Choroid plexus epithelial cell (primary cell): ENCODE results near the gene TSSK2.
"Not testable (repeated sequence)": the region's sequence is repeated elsewhere in the genome, so short reads cannot be mapped to it uniquely, and the experiment has no call there.

Experiments
- DNase-seq: peaks from one replicate; pipeline ENCODE4 v3.0.0-alpha.2; 2010; ENCODE audit warnings: low read depth
- H3K4me3 ChIP-seq: 2 replicates; pipeline ENCODE4 v1.5.1; 2011; ENCODE audit warnings: low read depth, mild to moderate bottlenecking, control low read depth, low read length, moderate library complexity
- CTCF ChIP-seq: conservative IDR thresholded peaks from 2 replicates; pipeline ENCODE4 v1.5.1; 2011; ENCODE audit warnings: low read depth, mild to moderate bottlenecking, control low read depth, inconsistent platforms, low read length, moderate library complexity

The TSSK2 gene

DNA sequence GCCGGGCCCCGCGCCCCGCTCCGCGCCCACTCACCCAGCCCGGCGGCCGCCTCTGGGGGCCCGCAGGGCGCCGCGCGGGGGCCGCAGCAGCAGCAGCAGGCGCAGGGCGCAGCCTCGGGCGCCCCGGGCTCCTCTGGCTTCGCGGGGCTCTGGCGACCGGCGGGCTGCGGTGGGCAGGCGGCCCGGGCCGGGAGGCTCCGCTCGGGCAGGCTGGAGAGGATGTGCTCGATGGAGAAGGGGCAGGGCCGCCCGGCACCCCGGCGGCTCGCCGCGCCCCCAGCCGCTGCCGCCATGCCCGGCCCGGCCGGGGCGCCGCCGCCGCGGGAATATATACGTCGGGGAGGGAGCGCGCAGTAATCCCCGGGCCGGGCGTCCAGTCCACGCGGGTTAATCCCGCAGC is 18.9 kb downstream of the TSSK2 start, which contains the start of gene GSC2:
TSS of gene GSC2 (minus strand) at position 302 of the 400 bp plus-strand sequence. CDS start at position 293, 9 bp downstream.
- H3K4me3 ChIP-seq = no peak within 1 kb of the TSS
- no peak for TF ChIP-seq CTCF
- no peak for DNase-seq

DNA sequence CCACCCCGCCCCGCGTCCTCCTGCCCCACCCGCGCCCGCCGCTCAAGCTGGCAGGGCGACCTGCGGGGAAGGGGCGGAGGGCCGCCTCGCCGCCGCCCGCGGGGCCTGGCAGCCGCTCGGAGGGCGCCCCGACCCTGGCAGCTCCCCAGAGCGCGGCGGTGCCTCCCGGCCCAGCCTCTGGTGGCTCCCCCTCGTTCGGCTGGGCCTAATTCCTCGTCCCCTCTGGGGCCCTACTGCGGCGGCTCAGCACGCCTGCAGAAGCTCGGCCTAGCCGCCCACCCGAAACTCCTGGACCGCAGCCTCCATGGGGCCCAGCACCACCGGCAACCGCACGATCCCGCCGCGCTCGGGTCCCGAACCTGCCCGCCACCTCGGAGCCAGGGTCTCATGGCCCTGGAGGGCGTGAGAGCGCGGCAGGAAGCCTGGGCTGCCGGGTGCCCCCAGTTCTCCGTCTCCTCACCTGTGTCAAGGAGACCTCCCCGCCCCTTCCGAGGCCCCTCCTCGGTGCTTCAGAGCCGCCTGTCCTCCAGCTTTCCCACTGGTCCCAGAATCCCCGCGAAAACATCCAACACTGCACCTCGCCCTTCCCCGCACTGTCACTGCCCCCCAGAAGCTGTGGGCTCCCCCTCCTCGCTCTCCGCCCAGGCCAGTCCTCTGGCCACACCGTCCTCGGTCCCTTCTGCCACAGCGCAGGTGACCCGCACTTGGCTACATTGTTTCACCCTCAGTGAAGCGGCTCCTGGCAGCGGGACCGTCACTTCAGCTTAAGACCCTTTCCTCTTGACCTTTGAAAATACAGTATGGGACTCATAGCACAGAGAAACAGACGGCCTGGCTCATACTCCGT is 19.6 kb downstream of the TSSK2 start:
- no peak for DNase-seq
- no peak overlapping the region for H3K4me3 ChIP-seq

DNA sequence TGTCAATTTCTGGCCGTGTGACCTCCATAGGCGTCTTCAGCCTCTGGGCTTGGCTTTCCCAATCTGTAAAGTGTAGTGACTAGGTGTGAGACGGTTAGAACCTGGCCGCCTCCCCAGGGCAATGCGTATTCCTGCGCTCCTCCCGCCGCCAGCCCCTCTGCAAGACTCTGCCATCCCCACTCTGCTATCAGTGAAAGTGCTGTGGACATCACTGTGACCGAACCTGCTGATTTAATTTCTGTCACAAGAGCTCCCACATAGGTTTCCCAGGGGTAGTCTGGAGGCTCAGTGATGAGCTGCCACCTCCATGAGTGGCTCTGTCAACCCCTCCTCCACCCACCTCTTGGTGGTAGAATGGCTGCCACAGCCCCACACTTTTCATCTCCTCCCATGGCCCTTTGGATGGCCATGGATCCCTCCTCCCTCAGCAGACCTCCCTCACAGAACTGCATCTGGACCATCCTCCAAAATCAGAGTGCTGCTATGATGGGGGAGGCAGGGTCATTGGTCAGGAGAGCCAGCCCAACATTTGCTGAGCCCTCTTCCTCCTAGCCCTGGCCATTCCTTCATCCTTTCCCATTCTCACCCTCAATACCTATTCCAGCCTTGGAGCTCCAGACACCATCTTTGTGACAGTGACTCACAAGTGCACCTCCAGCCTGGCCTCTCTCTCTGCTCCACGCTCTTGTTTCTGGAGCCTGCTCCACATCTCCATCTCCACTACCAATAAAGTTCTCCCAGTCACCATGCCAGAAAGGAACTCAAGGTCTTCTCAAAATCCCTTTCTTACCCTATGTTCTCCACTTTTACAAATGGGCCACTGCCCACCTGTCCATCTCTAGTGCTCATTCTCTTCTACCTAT is 20.5 kb downstream of the TSSK2 start:
- TF ChIP-seq CTCF = no peak
- no peak for DNase-seq
- H3K4me3 ChIP-seq = no peak overlapping the region

More for the DNA sequence above, 19.6 kb downstream of the TSSK2 start:
- TF ChIP-seq CTCF = no peak

DNA sequence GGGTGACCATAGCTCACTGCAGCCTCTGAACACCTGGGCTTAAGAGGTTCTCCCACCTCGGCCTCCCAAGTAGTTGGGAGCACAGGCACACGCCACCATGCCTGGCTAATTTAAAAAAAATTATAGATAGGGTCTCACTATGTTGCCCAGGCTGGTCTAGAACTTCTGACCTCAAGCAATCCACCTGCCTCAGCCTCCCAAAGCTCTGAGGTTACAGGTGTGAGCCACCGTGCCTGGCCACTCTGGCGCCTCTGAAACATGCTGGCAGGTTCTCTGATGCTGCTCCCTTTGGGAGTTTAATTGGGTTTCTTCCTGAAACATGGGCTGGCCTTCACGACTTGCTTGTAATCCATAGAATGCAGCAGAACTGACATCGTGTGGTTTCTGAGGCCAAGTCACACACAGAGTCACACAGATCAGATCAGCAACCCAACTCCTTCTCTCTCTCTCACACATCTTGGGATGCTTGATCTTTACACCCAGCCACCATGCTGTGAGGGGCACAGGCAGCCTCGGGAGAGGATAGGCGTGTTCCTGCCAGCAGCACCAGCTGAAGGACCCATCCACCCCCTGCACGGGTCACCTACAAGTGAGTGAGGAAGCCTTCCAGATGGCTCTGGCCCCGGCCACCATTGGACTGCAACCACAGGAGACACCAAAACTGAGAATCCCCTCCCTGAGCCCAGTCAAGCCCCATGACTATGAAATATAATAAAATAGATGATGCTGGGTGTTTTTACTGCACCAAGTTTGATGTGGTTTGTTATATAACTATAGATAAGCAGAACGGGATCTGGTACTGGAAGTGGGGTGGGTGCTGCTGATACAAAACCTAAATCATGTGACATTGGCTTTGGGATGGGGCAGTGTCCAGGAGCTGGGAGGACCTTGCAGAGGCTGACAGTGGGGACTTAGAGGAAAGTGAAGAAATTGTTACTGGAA is 22.1 kb downstream of the TSSK2 start:
- DNase-seq = no peak
- no peak overlapping the region for H3K4me3 ChIP-seq
- no peak for TF ChIP-seq CTCF

- H3K4me3 ChIP-seq, DNase-seq: not testable (repeated sequence)
These were observed 25.0 kb downstream of the TSSK2 start for GRCh38 chr22:19156109-19156508.

- not testable (repeated sequence) for H3K4me3 ChIP-seq, DNase-seq
These were observed 27.5 kb downstream of the TSSK2 start for GRCh38 chr22:19158649-19159048.

- no peak for DNase-seq
- no peak for TF ChIP-seq CTCF
- H3K4me3 ChIP-seq = no peak overlapping the region
These were observed 33.3 kb downstream of the TSSK2 start for GRCh38 chr22:19164425-19164824.
